Gastrocnemius medialis (tissue), 4 donors: Measurements from ENCODE around the gene DBNDD1. TPM values are rescaled to one million over a fixed set of nuclear protein-coding genes. Genes with fewer than 3 reads are reported as not detected.
"Not testable (repeated sequence)": the region's sequence is repeated elsewhere in the genome, so short reads cannot be mapped to it uniquely, and the experiment has no call there.

Experiments used
- ATAC-seq, 2 donors: fragments of 150-250 bp; one replicate each; pipeline ENCODE4 v1.9.1; 2016
- DNase-seq, 2 donors: peaks; one replicate each; pipeline ENCODE4 v3.0.0-alpha.2; 2019
- H3K27ac ChIP-seq, 4 donors: fragments of 200-600 bp; sonication (generic); 1 replicate in 1 of 4; 2 replicates in 3 of 4; pipeline ENCODE4 v1.5.1; 2016 to 2018; ENCODE audit warnings: mild to moderate bottlenecking in 2 of 4, moderate library complexity in 1 of 4
- H3K27me3 ChIP-seq, 3 donors: fragments of 200-600 bp; sonication (generic) in 2 of 3; 1 replicate in 1 of 3; 2 replicates in 2 of 3; pipeline versions ENCODE4 v1.5.1 to v1.6.0; 2016 to 2019; ENCODE audit warnings: mild to moderate bottlenecking in 1 of 3, moderate library complexity in 1 of 3
- H3K36me3 ChIP-seq, 2 donors: fragments of 200-600 bp; sonication (generic) in 1 of 2; one replicate each; pipeline ENCODE4 v1.5.1; 2017 to 2018
- H3K4me1 ChIP-seq, 2 donors: fragments of 200-600 bp; sonication (generic) in 1 of 2; one replicate each; pipeline ENCODE4 v1.5.1; 2016 to 2017; ENCODE audit warnings: mild to moderate bottlenecking in 2 of 2
- H3K4me3 ChIP-seq, 4 donors: fragments of 200-600 bp; sonication (generic) in 3 of 4; 1 replicate in 1 of 4; 2 replicates in 3 of 4; pipeline ENCODE4 v1.5.1; 2016 to 2019; ENCODE audit warnings: mild to moderate bottlenecking in 2 of 4
- H3K9me3 ChIP-seq, 3 donors: fragments of 200-600 bp; sonication (generic) in 2 of 3; 1 replicate in 1 of 3; 2 replicates in 2 of 3; pipeline ENCODE4 v1.5.1; 2016 to 2019
- POLR2A ChIP-seq, 2 donors: fragments of 450-650 bp; IDR thresholded peaks; one replicate each; pipeline ENCODE4 v1.6.1; 2017; ENCODE audit warnings: antibody characterized with exemption in 2 of 2, mild to moderate bottlenecking in 2 of 2, moderate library complexity in 2 of 2
- in situ Hi-C, 4 donors: fragments of 200-750 bp; cut with MboI; loops; one replicate each; pipeline versions ENCODE4 v1.15.0 to v1.8.0; 2017; ENCODE audit warnings: low sequenced_read_pairs in 4 of 4
- intact Hi-C: fragments of 100-400 bp; cut with DNase I; formaldehyde crosslinking; loops from one replicate; pipeline ENCODE4 v1.15.1; 2023; ENCODE audit warnings: low total_unique reads
- total RNA-seq, 4 donors: library from RNA; depleted of rRNA; stranded (reverse); fragments of >200 nt; gene quantifications; one replicate each; pipeline versions ENCODE4 v1.1.0 to v1.2.3, GENCODE V29; 2016
- TF ChIP-seq, protein P1 (sequence below), 5 experiments: fragments of 450-650 bp in 3 of 5; fragments of 200-600 bp in 2 of 5; sonication (generic) in 2 of 5; IDR thresholded peaks in 4 of 5; conservative IDR thresholded peaks in 1 of 5; 1 replicate in 4 of 5; 2 replicates in 1 of 5; pipeline ENCODE4 v1.5.1; 2016 to 2019; ENCODE audit warnings: antibody characterized with exemption in 5 of 5, mild to moderate bottlenecking in 3 of 5, moderate library complexity in 3 of 5

Gene DBNDD1
- total RNA-seq, 4 donors from 2014 or later = 9.3 to 25.9 (median 23.7) TPM

DNA sequence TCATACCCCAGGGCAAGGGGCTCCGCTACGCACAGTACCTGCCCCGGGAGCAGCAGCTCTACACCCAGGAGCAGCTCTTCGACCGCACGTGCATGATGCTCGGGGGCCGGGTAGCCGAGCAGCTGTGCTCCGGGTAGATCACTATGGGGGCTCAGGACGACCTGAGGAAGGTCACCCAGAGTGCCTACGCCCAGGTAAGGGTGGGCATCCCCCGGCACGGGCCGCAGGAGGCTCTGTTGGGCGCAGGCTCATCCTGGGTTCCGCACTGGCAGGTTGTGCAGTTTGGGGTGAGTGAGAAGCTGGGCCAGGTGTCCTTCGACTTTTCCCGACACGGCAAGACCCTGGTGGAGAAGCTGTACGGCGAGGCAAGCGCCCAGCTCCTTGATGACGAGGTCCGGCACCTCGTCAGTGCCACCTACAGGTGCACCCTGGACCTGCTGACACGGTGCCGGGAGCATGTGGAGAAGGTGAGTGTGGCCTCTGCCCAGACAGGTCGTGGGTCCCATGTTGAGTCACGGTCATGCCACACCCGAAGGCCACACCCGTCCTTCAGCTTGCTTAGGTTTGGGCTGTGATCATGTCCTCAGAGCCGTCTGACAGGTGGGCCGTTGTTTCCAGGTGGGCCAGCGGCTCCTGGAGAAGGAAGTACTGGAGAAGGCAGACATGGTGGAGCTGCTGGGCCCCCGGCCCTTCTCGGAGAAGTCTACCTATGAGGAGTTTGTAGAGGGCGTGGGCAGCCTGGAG, 19.3 kb downstream of the DBNDD1 start:
- peaks cover 0 to under 1% (median 0%) of the 10 kb centered on the region in 3 donors for H3K9me3 ChIP-seq
- ATAC-seq (no peak), DNase-seq (no peak)
- peaks cover 0 to 5% of the 10 kb centered on the region in 2 donors for H3K4me1 ChIP-seq
- no peak for TF ChIP-seq POLR2A (IDR thresholded peaks at IDR 0.05)
- TF ChIP-seq, protein P1, sequence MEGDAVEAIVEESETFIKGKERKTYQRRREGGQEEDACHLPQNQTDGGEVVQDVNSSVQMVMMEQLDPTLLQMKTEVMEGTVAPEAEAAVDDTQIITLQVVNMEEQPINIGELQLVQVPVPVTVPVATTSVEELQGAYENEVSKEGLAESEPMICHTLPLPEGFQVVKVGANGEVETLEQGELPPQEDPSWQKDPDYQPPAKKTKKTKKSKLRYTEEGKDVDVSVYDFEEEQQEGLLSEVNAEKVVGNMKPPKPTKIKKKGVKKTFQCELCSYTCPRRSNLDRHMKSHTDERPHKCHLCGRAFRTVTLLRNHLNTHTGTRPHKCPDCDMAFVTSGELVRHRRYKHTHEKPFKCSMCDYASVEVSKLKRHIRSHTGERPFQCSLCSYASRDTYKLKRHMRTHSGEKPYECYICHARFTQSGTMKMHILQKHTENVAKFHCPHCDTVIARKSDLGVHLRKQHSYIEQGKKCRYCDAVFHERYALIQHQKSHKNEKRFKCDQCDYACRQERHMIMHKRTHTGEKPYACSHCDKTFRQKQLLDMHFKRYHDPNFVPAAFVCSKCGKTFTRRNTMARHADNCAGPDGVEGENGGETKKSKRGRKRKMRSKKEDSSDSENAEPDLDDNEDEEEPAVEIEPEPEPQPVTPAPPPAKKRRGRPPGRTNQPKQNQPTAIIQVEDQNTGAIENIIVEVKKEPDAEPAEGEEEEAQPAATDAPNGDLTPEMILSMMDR (IDR thresholded peaks at IDR 0.05 in 4 of 5, conservative IDR thresholded peaks at IDR 0.05 in 1 of 5) = no peak
- peaks cover 0 to 26% of the 10 kb centered on the region in 2 donors for H3K36me3 ChIP-seq
- no peak overlapping the region for H3K4me3 ChIP-seq
- no peak overlapping the region for H3K27ac ChIP-seq
- in situ Hi-C loops = no loop called here
- H3K27me3 ChIP-seq = no peaks in the 10 kb centered on the region
- intact Hi-C loops = no loop called here

- H3K27me3 ChIP-seq = no peaks in the 10 kb centered on the region
- H3K9me3 ChIP-seq = peaks cover 0 to 4% (median 0%) of the 10 kb centered on the region in 3 donors
- H3K4me3 ChIP-seq = no peak overlapping the region
- H3K27ac ChIP-seq = peak overlapping the region; percentile 82 to 96 (median 93)
- H3K36me3 ChIP-seq = peaks cover 0 to 63% of the 10 kb centered on the region in 2 donors
- ATAC-seq (no peak), DNase-seq (no peak)
- TF ChIP-seq, protein P1 (IDR thresholded peaks at IDR 0.05 in 4 of 5, conservative IDR thresholded peaks at IDR 0.05 in 1 of 5) = no peak
- TF ChIP-seq POLR2A (IDR thresholded peaks at IDR 0.05) = no peak
- intact Hi-C loops = loop anchor here (2.0 kb wide), 1 partner anchor 23 kb away; the partner anchor contains the start of gene DBNDD1
- H3K4me1 ChIP-seq = no peaks in the 10 kb centered on the region
- in situ Hi-C loops = no loop called here
Measured at GRCh38 chr16:89996178-89996489, 23.1 kb downstream of the DBNDD1 start.

DNA sequence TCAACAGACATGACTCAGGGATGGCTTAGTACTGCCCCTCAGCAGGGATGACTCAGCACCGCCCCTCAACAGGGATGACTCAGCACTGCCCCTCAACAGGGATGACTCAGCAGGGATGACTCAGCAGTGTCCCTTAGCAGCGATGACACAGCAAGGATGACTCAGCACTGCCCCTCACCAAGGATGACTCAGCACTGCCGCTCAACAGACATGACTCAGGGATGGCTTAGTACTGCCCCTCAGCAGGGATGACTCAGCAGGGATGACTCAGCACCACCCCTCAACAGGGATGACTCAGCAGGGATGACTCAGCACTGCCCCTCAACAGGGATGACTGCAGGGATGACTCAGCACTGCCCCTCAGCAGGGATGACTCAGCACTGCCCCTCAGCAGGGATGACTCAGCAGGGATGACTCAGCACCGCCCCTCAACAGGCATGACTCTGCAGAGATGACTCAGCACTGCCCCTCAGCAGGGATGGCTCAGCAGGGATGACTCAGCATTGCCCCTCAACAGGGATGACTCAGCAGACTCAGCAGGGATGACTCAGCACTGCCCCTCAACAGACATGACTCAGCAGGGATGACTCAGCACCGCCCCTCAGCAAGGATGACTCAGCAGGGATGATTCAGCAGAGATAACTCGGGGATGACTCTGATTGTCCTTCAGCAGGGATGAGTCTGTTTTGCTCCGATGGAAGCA, 23.6 kb downstream of the DBNDD1 start:
- DNase-seq = peak in 1 of 2 donors; percentile 57
- ATAC-seq = peak; percentile 23 to 48
- H3K9me3 ChIP-seq, H3K27me3 ChIP-seq, in situ Hi-C loops, H3K4me1 ChIP-seq, H3K4me3 ChIP-seq: not testable (repeated sequence)
- H3K36me3 ChIP-seq = peaks cover 0 to 67% of the 10 kb centered on the region in 2 donors
- peak overlapping the region; percentile 82 to 96 (median 93) for H3K27ac ChIP-seq
- intact Hi-C loops = loop anchor here (2.0 kb wide), 1 partner anchor 23 kb away; the partner anchor contains the start of gene DBNDD1

DNA sequence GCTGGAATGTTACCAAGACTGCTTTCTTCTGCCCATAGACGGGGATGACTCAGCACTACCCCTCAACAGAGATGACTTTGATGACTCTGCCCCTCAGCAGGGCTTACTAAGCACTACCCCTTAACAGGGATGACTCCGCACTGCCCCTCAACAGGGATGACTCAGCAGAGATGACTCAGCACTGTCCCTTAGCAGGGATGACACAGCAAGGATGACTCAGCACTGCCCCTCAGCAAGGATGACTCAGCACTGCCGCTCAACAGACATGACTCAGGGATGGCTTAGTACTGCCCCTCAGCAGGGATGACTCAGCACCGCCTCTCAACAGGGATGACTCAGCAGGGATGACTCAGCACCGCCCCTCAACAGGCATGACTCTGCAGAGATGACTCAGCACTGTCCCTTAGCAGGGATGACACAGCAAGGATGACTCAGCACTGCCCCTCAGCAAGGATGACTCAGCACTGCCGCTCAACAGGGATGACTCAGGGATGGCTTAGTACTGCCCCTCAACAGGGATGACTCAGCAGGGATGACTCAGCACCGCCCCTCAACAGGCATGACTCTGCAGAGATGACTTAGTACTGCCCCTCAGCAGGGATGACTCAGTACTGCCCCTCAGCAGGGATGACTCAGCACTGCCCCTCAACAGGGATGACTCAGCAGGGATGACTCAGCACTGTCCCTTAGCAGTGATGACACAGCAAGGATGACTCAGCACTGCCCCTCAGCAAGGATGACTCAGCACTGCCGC, 24.4 kb downstream of the DBNDD1 start:
- H3K27ac ChIP-seq = peak overlapping the region; percentile 82 to 96 (median 93)
- in situ Hi-C loops, H3K9me3 ChIP-seq, H3K4me3 ChIP-seq, H3K27me3 ChIP-seq, H3K4me1 ChIP-seq, intact Hi-C loops: not testable (repeated sequence)
- peak; percentile 28 to 37 for ATAC-seq
- peak in 1 of 2 donors; percentile 59 for DNase-seq
- H3K36me3 ChIP-seq = peaks cover 0 to 60% of the 10 kb centered on the region in 2 donors

GRCh38 chr16:89994389-89994720, 24.9 kb downstream of the DBNDD1 start:
- peaks cover 0 to 4% (median 0%) of the 10 kb centered on the region in 3 donors for H3K9me3 ChIP-seq
- ATAC-seq (peak in 1 of 2 donors; percentile 20), DNase-seq (no peak)
- H3K4me3 ChIP-seq = no peak overlapping the region
- peaks cover 0 to 55% of the 10 kb centered on the region in 2 donors for H3K36me3 ChIP-seq
- no peaks in the 10 kb centered on the region for H3K27me3 ChIP-seq
- in situ Hi-C loops = no loop called here
- peak overlapping the region; percentile 82 to 96 (median 93) for H3K27ac ChIP-seq
- TF ChIP-seq, protein P1 (IDR thresholded peaks at IDR 0.05 in 4 of 5, conservative IDR thresholded peaks at IDR 0.05 in 1 of 5) = no peak
- TF ChIP-seq POLR2A (IDR thresholded peaks at IDR 0.05) = no peak
- no peaks in the 10 kb centered on the region for H3K4me1 ChIP-seq
- intact Hi-C loops = no loop called here
